NB4 (cell line): ENCODE results near the gene CEP192.

Source experiments
- CTCF ChIP-seq: IDR thresholded peaks from one replicate; pipeline ENCODE4 v1.5.1; 2012; ENCODE audit warnings: low read depth, low read length
- MAX ChIP-seq: IDR thresholded peaks from 2 replicates; pipeline ENCODE4 v1.6.1; 2011; ENCODE audit warnings: low read depth, low read length
- MYC ChIP-seq: IDR thresholded peaks from 2 replicates; pipeline ENCODE4 v1.6.1; 2011; ENCODE audit warnings: low read depth, low read length
- POLR2A ChIP-seq: IDR thresholded peaks from 2 replicates; pipeline ENCODE4 v1.6.1; 2011; ENCODE audit warnings: mild to moderate bottlenecking; ENCODE audit not compliant: insufficient read length; ENCODE audit errors: extremely low read depth

GRCh38 chr18:13120255-13120654, 129.1 kb downstream of the CEP192 start:
- TF ChIP-seq CTCF = no peak
- no peak for TF ChIP-seq MAX
- TF ChIP-seq POLR2A = no peak
- TF ChIP-seq MYC = no peak
